CD4-positive, alpha-beta T cell treated with Interleukin-15 for 4 hours (primary cell): ENCODE results near the gene ZP2.
"Not testable (repeated sequence)": the region's sequence is repeated elsewhere in the genome, so short reads cannot be mapped to it uniquely, and the experiment has no call there.

ENCODE experiments used
- DNase-seq: peaks from one replicate; pipeline ENCODE4 v3.0.0-alpha.2; 2020; ENCODE audit warnings: low spot score

The ZP2 gene

GRCh38 chr16:21214086-21214485, 2.7 kb upstream of the ZP2 start:
- DNase-seq = no peak

- no peak for DNase-seq
Observed at GRCh38 chr16:21208446-21209230, 2.7 kb downstream of the ZP2 start.

- no peak for DNase-seq
Observed at GRCh38 chr16:21206550-21206949, 4.8 kb downstream of the ZP2 start.

GRCh38 chr16:21205303-21205702, 6.1 kb downstream of the ZP2 start:
- DNase-seq = no peak

GRCh38 chr16:21203155-21203797, 8.1 kb downstream of the ZP2 start:
- DNase-seq = no peak

GRCh38 chr16:21199607-21200218, 11.7 kb downstream of the ZP2 start:
- DNase-seq = no peak

GRCh38 chr16:21197621-21198020, 13.8 kb downstream of the ZP2 start:
- DNase-seq = no peak

GRCh38 chr16:21197112-21197511, 14.3 kb downstream of the ZP2 start:
- DNase-seq = no peak

GRCh38 chr16:21195330-21195729, 16.0 kb downstream of the ZP2 start:
- not testable (repeated sequence) for DNase-seq

- no peak for DNase-seq
Observed at GRCh38 chr16:21194771-21195301, 16.5 kb downstream of the ZP2 start.

- DNase-seq = no peak
Observed at GRCh38 chr16:21192991-21193390, 18.4 kb downstream of the ZP2 start.

GRCh38 chr16:21190599-21190998, 20.8 kb downstream of the ZP2 start:
- no peak for DNase-seq

GRCh38 chr16:21190013-21190412, 21.4 kb downstream of the ZP2 start:
- DNase-seq = no peak

- DNase-seq = no peak
Observed at GRCh38 chr16:21189311-21189710, 22.1 kb downstream of the ZP2 start.

- DNase-seq = no peak
Observed at GRCh38 chr16:21186326-21186691, 25.1 kb downstream of the ZP2 start.

- no peak for DNase-seq
Observed at GRCh38 chr16:21185659-21186325, 25.6 kb downstream of the ZP2 start.

GRCh38 chr16:21184834-21185233, 26.5 kb downstream of the ZP2 start:
- no peak for DNase-seq

GRCh38 chr16:21183995-21184394, 27.4 kb downstream of the ZP2 start:
- no peak for DNase-seq

GRCh38 chr16:21179983-21180365, 31.4 kb downstream of the ZP2 start:
- DNase-seq = no peak

- DNase-seq = no peak
Observed at GRCh38 chr16:21179126-21179982, 32.0 kb downstream of the ZP2 start.

GRCh38 chr16:21175397-21175796, 36.0 kb downstream of the ZP2 start:
- no peak for DNase-seq

GRCh38 chr16:21172650-21173049, 38.7 kb downstream of the ZP2 start:
- DNase-seq = no peak
